Osteoblast (primary cell): ENCODE results near the gene CAPG. TPM values are rescaled to one million over a fixed set of nuclear protein-coding genes. Genes with fewer than 3 reads are reported as not detected.

Source experiments
- DNase-seq: peaks from one replicate; pipeline ENCODE4 v3.0.0; 2011; ENCODE audit warnings: low spot score, mixed read lengths; ENCODE audit not compliant: insufficient read length; ENCODE audit errors: missing footprints
- H2AFZ ChIP-seq: 2 replicates; pipeline ENCODE4 v1.6.0; 2011; ENCODE audit warnings: mild to moderate bottlenecking, low read length
- H3K27ac ChIP-seq: 2 replicates; pipeline ENCODE4 v1.5.1; 2011; ENCODE audit warnings: mild to moderate bottlenecking, low read depth, low read length, moderate library complexity
- H3K27me3 ChIP-seq: 2 replicates; pipeline ENCODE4 v1.6.0; 2012; ENCODE audit warnings: mild to moderate bottlenecking, control low read depth, inconsistent platforms, low read length, moderate library complexity; ENCODE audit not compliant: insufficient read depth
- H3K36me3 ChIP-seq: 2 replicates; pipeline ENCODE4 v1.5.1; 2011; ENCODE audit warnings: mild to moderate bottlenecking, low read length, control low read depth, moderate library complexity; ENCODE audit not compliant: insufficient read depth
- H3K4me1 ChIP-seq: 2 replicates; pipeline ENCODE4 v1.5.1; 2011; ENCODE audit warnings: mild to moderate bottlenecking, low read length, control low read depth, moderate library complexity; ENCODE audit not compliant: insufficient read depth
- H3K4me2 ChIP-seq: 2 replicates; pipeline ENCODE4 v1.6.0; 2011; ENCODE audit warnings: mild to moderate bottlenecking, low read length; ENCODE audit not compliant: insufficient read depth
- H3K4me3 ChIP-seq: fragments of 200-600 bp; sonication (generic); 3 replicates; pipeline ENCODE4 v1.5.1; 2012; ENCODE audit warnings: mild to moderate bottlenecking, low read length, inconsistent platforms; ENCODE audit not compliant: insufficient read depth
- H3K79me2 ChIP-seq: 2 replicates; pipeline ENCODE4 v1.6.0; 2012; ENCODE audit warnings: mild to moderate bottlenecking, low read length, control low read depth, inconsistent platforms; ENCODE audit not compliant: insufficient read depth
- H3K9me3 ChIP-seq: 2 replicates; pipeline ENCODE4 v1.5.1; 2011; ENCODE audit warnings: low read depth, low read length, control low read depth
- H4K20me1 ChIP-seq: 2 replicates; pipeline ENCODE4 v1.6.0; 2012; ENCODE audit warnings: mild to moderate bottlenecking, low read length, control low read depth; ENCODE audit not compliant: insufficient read depth
- CTCF ChIP-seq: IDR thresholded peaks from 2 replicates; pipeline ENCODE4 v1.5.1; 2011; ENCODE audit warnings: mild to moderate bottlenecking, low read depth, low read length, moderate library complexity; ENCODE audit errors: extremely low read depth
- total RNA-seq: library from RNA; depleted of rRNA; stranded (reverse); fragments of >200 nt; gene quantifications from 2 replicates; pipeline ENCODE4 v1.2.3, GENCODE V29; 2012

CAPG gene
- total RNA-seq, 1 donor: 140 TPM

DNA sequence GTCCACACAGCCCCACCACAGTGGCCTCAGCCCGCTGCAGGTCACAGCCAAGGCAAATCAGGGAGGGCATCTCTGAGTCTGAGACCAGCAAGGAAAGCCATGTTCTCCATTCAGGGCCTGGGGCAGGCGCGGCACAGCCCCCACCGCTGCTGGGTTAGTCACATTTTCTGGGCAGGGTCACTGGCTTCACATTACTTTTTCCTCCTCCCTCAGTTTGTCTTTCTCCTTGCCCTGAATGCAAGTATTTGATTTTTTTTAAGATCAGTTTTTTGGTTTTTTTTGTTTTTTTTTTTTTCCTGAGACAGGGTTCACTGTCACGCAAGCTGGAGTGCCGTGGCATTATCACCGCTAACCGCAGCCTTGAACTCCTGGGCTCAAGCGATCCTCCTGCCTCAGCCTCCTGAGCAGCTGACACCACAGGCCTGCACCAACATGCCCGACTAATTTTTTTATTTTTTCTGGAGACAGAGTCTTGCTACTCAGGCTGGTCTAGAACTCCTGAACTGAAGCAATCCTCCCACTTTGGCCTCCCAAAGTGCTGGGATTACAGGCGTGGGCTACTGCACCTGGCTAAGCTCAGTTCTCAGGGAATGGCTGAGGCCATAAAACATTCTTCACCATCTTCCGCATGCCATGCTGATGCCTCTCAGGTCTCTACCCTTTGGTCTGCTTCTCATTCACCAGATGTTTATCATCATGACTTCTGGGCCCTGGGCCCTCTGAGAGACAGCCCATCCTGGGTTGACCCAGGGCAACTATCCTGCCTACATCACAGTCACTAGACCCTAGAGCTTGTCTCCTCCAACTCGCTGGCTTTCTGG lies 628 bp upstream of the CAPG start:
- H3K27ac ChIP-seq: no peak overlapping the region
- H3K4me1 ChIP-seq: peaks cover 25% of the 10 kb centered on the region
- no peaks in the 10 kb centered on the region for H4K20me1 ChIP-seq
- H2AFZ ChIP-seq: no peak overlapping the region
- DNase-seq: peak; percentile 52
- no peaks in the 10 kb centered on the region for H3K36me3 ChIP-seq
- H3K79me2 ChIP-seq: peaks cover 38% of the 10 kb centered on the region
- no peaks in the 10 kb centered on the region for H3K9me3 ChIP-seq
- no peak overlapping the region for H3K4me3 ChIP-seq
- TF ChIP-seq CTCF: no peak
- no peak overlapping the region for H3K4me2 ChIP-seq
- H3K27me3 ChIP-seq: no peaks in the 10 kb centered on the region

GRCh38 chr2:85405201-85406059 lies 4.7 kb downstream of the CAPG start:
- Histone ChIP-seq H3K9me3 (no peaks in the 10 kb centered on the region), H3K4me3 (peak overlapping the region; percentile 48), H3K4me1 (peaks cover 23% of the 10 kb centered on the region), H3K36me3 (no peaks in the 10 kb centered on the region), H3K4me2 (peak overlapping the region; percentile 78), H3K79me2 (peaks cover 34% of the 10 kb centered on the region), H4K20me1 (no peaks in the 10 kb centered on the region), H3K27ac (peak overlapping the region; percentile 66), H3K27me3 (no peaks in the 10 kb centered on the region), H2AFZ (peak overlapping the region; percentile 81)
- no peak for TF ChIP-seq CTCF
- peak; percentile 95 for DNase-seq

DNA sequence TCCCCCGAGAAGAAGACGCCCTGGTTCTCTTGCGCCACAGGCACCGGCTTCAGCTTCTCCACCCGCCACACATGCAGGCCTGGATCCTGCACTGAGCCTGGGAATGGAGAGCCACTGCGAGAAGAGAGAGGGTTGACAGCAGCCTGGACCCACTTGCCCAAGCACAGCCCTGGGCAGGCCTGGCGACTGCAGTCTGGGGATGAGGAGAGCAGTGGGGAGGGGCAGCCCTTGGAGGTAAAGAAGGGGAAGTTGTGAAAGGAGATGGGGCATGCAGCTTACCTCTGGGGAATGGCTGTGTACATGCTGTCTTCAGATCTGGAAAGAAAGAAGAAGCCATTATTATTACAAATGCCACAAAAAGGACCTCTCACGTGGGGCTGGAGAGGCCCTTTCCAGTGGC lies 8.3 kb downstream of the CAPG start:
- Histone ChIP-seq H3K27me3 (no peaks in the 10 kb centered on the region), H2AFZ (no peak overlapping the region), H3K36me3 (no peaks in the 10 kb centered on the region), H3K4me1 (peaks cover 18% of the 10 kb centered on the region), H3K9me3 (no peaks in the 10 kb centered on the region), H3K79me2 (peaks cover 13% of the 10 kb centered on the region), H3K4me3 (no peak overlapping the region), H3K27ac (no peak overlapping the region), H3K4me2 (no peak overlapping the region), H4K20me1 (no peaks in the 10 kb centered on the region)
- DNase-seq: peak; percentile 32
- TF ChIP-seq CTCF: no peak

- Histone ChIP-seq H4K20me1 (no peaks in the 10 kb centered on the region), H3K27me3 (no peaks in the 10 kb centered on the region), H3K9me3 (no peaks in the 10 kb centered on the region), H3K36me3 (no peaks in the 10 kb centered on the region), H3K4me2 (no peak overlapping the region), H3K27ac (no peak overlapping the region), H3K79me2 (peaks cover 13% of the 10 kb centered on the region), H2AFZ (no peak overlapping the region), H3K4me1 (peaks cover 19% of the 10 kb centered on the region), H3K4me3 (no peak overlapping the region)
- TF ChIP-seq CTCF: no peak
- no peak for DNase-seq
Observed at GRCh38 chr2:85401464-85401805, 8.7 kb downstream of the CAPG start.
